ENCODE results near the gene WDR43.

DNA sequence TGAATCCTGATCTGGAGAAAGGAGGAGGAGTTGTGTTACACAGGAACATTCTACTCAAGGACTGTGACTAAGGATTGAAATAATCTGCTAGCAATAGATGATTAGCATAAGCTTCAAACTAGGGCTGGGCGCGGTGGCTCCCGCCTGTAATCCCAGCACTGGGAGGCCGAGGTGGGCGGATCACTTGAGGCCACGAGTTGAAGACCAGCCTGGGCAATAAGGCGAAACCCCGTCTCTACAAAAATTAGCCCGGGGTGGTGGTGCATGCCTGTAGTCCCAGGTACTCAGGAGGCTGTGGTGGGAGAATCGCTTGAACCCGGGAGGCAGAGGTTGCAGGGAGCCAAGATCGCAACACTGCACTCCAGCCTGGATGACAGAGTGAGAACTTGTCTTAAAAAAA, 25.9 kb upstream of the WDR43 start:
- no peak for TF ChIP-seq EP300 (IDR thresholded peaks at IDR 0.05)
- TF ChIP-seq, protein P1, sequence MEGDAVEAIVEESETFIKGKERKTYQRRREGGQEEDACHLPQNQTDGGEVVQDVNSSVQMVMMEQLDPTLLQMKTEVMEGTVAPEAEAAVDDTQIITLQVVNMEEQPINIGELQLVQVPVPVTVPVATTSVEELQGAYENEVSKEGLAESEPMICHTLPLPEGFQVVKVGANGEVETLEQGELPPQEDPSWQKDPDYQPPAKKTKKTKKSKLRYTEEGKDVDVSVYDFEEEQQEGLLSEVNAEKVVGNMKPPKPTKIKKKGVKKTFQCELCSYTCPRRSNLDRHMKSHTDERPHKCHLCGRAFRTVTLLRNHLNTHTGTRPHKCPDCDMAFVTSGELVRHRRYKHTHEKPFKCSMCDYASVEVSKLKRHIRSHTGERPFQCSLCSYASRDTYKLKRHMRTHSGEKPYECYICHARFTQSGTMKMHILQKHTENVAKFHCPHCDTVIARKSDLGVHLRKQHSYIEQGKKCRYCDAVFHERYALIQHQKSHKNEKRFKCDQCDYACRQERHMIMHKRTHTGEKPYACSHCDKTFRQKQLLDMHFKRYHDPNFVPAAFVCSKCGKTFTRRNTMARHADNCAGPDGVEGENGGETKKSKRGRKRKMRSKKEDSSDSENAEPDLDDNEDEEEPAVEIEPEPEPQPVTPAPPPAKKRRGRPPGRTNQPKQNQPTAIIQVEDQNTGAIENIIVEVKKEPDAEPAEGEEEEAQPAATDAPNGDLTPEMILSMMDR (IDR thresholded peaks at IDR 0.05), result no peak
- TF ChIP-seq POLR2A (IDR thresholded peaks at IDR 0.05; ENCODE audit: low read depth), result no peak
